GM23338 (cell line): ENCODE results near the gene NPY. TPM values are rescaled to one million over a fixed set of nuclear protein-coding genes. Genes with fewer than 3 reads are reported as not detected.

ENCODE experiments used
- ATAC-seq: fragments of 200-7000 bp; cut with Tn5 transposase; 3 replicates; pipeline ENCODE4 v1.9.1; 2020
- DNase-seq: peaks from one replicate; pipeline ENCODE4 v3.0.0-alpha.2; 2015; ENCODE audit warnings: low spot score
- H2AFZ ChIP-seq: fragments of 200-600 bp; sonication (generic); 2 replicates; pipeline ENCODE4 v1.8.0; 2016; ENCODE audit warnings: antibody characterized with exemption, mild to moderate bottlenecking, moderate library complexity
- H3F3A ChIP-seq: fragments of 200-600 bp; sonication (generic); replicated peaks from 2 replicates; pipeline ENCODE4 v1.8.0; 2017; ENCODE audit warnings: antibody characterized with exemption, mixed run types, low read depth
- H3K27ac ChIP-seq: fragments of 200-600 bp; sonication (generic); 2 replicates; pipeline ENCODE4 v1.6.1; 2016; ENCODE audit warnings: low read depth
- H3K27me3 ChIP-seq: fragments of 200-600 bp; sonication (generic); 2 replicates; pipeline ENCODE4 v1.8.0; 2016; ENCODE audit warnings: mild to moderate bottlenecking, mixed run types, moderate library complexity; ENCODE audit not compliant: insufficient read depth
- H3K36me3 ChIP-seq: fragments of 200-600 bp; sonication (generic); 2 replicates; pipeline ENCODE4 v1.8.0; 2016; ENCODE audit warnings: mild to moderate bottlenecking; ENCODE audit not compliant: insufficient read depth
- H3K4me1 ChIP-seq: fragments of 200-600 bp; sonication (generic); 2 replicates; pipeline ENCODE4 v1.8.0; 2016; ENCODE audit warnings: mild to moderate bottlenecking, moderate library complexity; ENCODE audit not compliant: insufficient read depth
- H3K4me2 ChIP-seq: fragments of 200-600 bp; sonication (generic); 2 replicates; pipeline ENCODE4 v1.7.1; 2017; ENCODE audit warnings: mixed run types
- H3K4me3 ChIP-seq: fragments of 200-600 bp; sonication (generic); 2 replicates; pipeline ENCODE4 v1.6.1; 2016; ENCODE audit warnings: mixed run types
- H3K79me2 ChIP-seq: fragments of 200-600 bp; sonication (generic); replicated peaks from 2 replicates; pipeline ENCODE4 v1.8.0; 2017; ENCODE audit warnings: mild to moderate bottlenecking; ENCODE audit not compliant: insufficient read depth
- H3K9me2 ChIP-seq: fragments of 200-600 bp; sonication (generic); 2 replicates; pipeline ENCODE4 v1.8.0; 2017; ENCODE audit not compliant: insufficient read depth
- H4K20me1 ChIP-seq: fragments of 200-600 bp; sonication (generic); replicated peaks from 2 replicates; pipeline ENCODE4 v1.8.0; 2017; ENCODE audit warnings: mild to moderate bottlenecking; ENCODE audit not compliant: insufficient read depth
- H3K27ac Mint-ChIP-seq: 2 replicates; pipeline ENCODE4 v1.8.0; 2020; ENCODE audit warnings: inconsistent platforms, mild to moderate bottlenecking, moderate library complexity, mixed read lengths
- H3K27me3 Mint-ChIP-seq: 3 replicates; pipeline ENCODE4 v1.8.0; 2022; ENCODE audit warnings: low read depth, mild to moderate bottlenecking, moderate library complexity, mixed read lengths, inconsistent platforms; ENCODE audit not compliant: insufficient read depth, poor library complexity
- H3K36me3 Mint-ChIP-seq: 3 replicates; pipeline ENCODE4 v1.8.0; 2021; ENCODE audit warnings: low read depth, mild to moderate bottlenecking, inconsistent platforms, moderate library complexity, mixed read lengths
- H3K4me1 Mint-ChIP-seq: 3 replicates; pipeline ENCODE4 v1.8.0; 2020; ENCODE audit warnings: mild to moderate bottlenecking, inconsistent platforms, mixed read lengths
- H3K4me3 Mint-ChIP-seq: 3 replicates; pipeline ENCODE4 v1.8.0; 2021; ENCODE audit warnings: moderate library complexity, mild to moderate bottlenecking, inconsistent platforms, mixed read lengths
- H3K9me3 Mint-ChIP-seq: 3 replicates; pipeline ENCODE4 v1.8.0; 2020; ENCODE audit warnings: moderate library complexity, mild to moderate bottlenecking, inconsistent platforms, mixed read lengths
- CREB1 ChIP-seq: fragments of 250-450 bp; sonication (Bioruptor Pico); IDR thresholded peaks from 2 replicates; pipeline ENCODE4 v1.5.0; 2020; ENCODE audit warnings: low read depth, mild to moderate bottlenecking, moderate library complexity
- EZH2 ChIP-seq: fragments of 200-600 bp; sonication (generic); IDR thresholded peaks from one replicate; pipeline ENCODE4 v1.8.0; 2017; ENCODE audit warnings: antibody characterized with exemption, mild to moderate bottlenecking, low read depth; ENCODE audit not compliant: unreplicated experiment
- EZH2phosphoT487 ChIP-seq: fragments of 200-600 bp; sonication (generic); IDR thresholded peaks from one replicate; pipeline ENCODE4 v1.8.1; 2018; ENCODE audit warnings: antibody characterized with exemption; ENCODE audit not compliant: unreplicated experiment
- JUNB ChIP-seq: IDR thresholded peaks from one replicate; pipeline ENCODE4 v1.6.1; 2016; ENCODE audit warnings: antibody characterized with exemption; ENCODE audit not compliant: unreplicated experiment
- NANOG ChIP-seq: IDR thresholded peaks from 2 replicates; pipeline ENCODE4 v1.6.1; 2016; ENCODE audit warnings: antibody characterized with exemption, borderline replicate concordance
- POLR2AphosphoS5 ChIP-seq: IDR thresholded peaks from 2 replicates; pipeline ENCODE4 v1.6.1; 2016; ENCODE audit warnings: antibody characterized with exemption, low read depth
- STAT1 ChIP-seq: IDR thresholded peaks from one replicate; pipeline ENCODE4 v1.6.1; 2016; ENCODE audit warnings: antibody characterized with exemption; ENCODE audit not compliant: unreplicated experiment
- ZNF114 ChIP-seq: fragments of 250-450 bp; sonication (Bioruptor Pico); IDR thresholded peaks from 2 replicates; pipeline ENCODE4 v1.5.0; 2020; ENCODE audit warnings: mild to moderate bottlenecking, moderate library complexity
- ZNF331 ChIP-seq: fragments of 250-450 bp; sonication (Bioruptor Pico); IDR thresholded peaks from 2 replicates; pipeline ENCODE4 v1.5.0; 2020; ENCODE audit warnings: low read depth, mild to moderate bottlenecking, moderate library complexity
- polyA plus RNA-seq: library from polyadenylated mRNA; unstranded; fragments of >200 nt; fragmentation: Nextera tagmentation; extraction: Ambion mirVana; gene quantifications from 2 replicates; pipeline ENCODE4 v1.2.1, GENCODE V29; 2016
- total RNA-seq: library from RNA; depleted of rRNA; stranded (reverse); fragments of >200 nt; shearing (Covaris generic); gene quantifications from 2 replicates; pipeline ENCODE4 v1.2.3, GENCODE V29; 2014
- TF ChIP-seq, protein P1 (sequence below), 2 experiments: fragments of 200-600 bp in 1 of 2; sonication (generic) in 1 of 2; conservative IDR thresholded peaks; 2 replicates each; pipeline versions ENCODE4 v1.5.1 to v1.6.1; 2016 to 2017; ENCODE audit warnings: antibody characterized with exemption in 2 of 2, low read depth in 2 of 2, mild to moderate bottlenecking in 2 of 2, moderate library complexity in 1 of 2
- TF ChIP-seq, protein P2 (sequence below): IDR thresholded peaks from 2 replicates; pipeline ENCODE4 v1.6.1; 2016; ENCODE audit warnings: antibody characterized with exemption
- TF ChIP-seq, protein P3 (sequence below): IDR thresholded peaks from one replicate; pipeline ENCODE4 v1.6.1; 2018; ENCODE audit warnings: antibody characterized with exemption; ENCODE audit not compliant: unreplicated experiment
- TF ChIP-seq, protein P4 (sequence below): fragments of 250-450 bp; sonication (Bioruptor Pico); IDR thresholded peaks from 2 replicates; pipeline ENCODE4 v1.5.0; 2020; ENCODE audit warnings: mild to moderate bottlenecking, moderate library complexity

NPY gene
- total and polyA plus RNA-seq, 2 experiments from 2014 or later: 7.0 TPM; not detected in 1

DNA sequence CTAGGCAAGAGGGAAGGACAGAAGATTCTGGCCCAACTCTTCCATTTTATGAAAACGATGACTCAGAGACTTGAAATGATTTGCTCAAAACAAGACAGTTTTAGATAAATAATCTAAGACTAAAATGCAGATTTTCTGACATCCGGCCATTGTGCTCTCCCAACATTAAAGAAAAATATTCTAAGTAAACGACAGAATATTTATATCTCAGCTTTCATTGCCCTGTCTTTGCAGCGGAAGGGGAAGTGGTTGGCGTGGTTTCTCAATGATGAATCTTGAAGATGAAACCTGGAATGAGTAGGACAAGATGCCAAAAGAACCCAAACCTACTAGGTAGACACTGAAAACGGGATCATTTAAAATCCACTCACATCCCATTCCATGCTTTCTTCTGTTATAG lies 28.9 kb upstream of the NPY start:
- Histone ChIP-seq H3K79me2 (no peaks in the 10 kb centered on the region), H3K4me2 (no peak overlapping the region), H4K20me1 (no peaks in the 10 kb centered on the region), H2AFZ (no peak overlapping the region), H3K36me3 (no peaks in the 10 kb centered on the region; the same call in 1 of the 2 replicates), H3K4me1 (no peaks in the 10 kb centered on the region), H3K27ac (no peak overlapping the region), H3K27me3 (no peaks in the 10 kb centered on the region), H3K4me3 (no peak overlapping the region), H3K9me2 (peaks cover 16% of the 10 kb centered on the region), H3F3A (no peaks in the 10 kb centered on the region)
- Mint-ChIP-seq H3K27ac (no peak overlapping the region), H3K36me3 (0 out of 3 replicates have a peak, but pooled peaks cover 2% of the 10 kb centered on the region), H3K4me1 (no peaks in the 10 kb centered on the region), H3K4me3 (no peak overlapping the region), H3K27me3 (no peaks in the 10 kb centered on the region), H3K9me3 (peaks cover 3% of the 10 kb centered on the region; the same call in 1 of the 3 replicates)
- no peak for DNase-seq
- ATAC-seq: no peak
- TF ChIP-seq EZH2: no peak
- TF ChIP-seq CREB1: no peak
- no peak for TF ChIP-seq ZNF114 (CRISPR knock-in tag)
- TF ChIP-seq, protein P1, sequence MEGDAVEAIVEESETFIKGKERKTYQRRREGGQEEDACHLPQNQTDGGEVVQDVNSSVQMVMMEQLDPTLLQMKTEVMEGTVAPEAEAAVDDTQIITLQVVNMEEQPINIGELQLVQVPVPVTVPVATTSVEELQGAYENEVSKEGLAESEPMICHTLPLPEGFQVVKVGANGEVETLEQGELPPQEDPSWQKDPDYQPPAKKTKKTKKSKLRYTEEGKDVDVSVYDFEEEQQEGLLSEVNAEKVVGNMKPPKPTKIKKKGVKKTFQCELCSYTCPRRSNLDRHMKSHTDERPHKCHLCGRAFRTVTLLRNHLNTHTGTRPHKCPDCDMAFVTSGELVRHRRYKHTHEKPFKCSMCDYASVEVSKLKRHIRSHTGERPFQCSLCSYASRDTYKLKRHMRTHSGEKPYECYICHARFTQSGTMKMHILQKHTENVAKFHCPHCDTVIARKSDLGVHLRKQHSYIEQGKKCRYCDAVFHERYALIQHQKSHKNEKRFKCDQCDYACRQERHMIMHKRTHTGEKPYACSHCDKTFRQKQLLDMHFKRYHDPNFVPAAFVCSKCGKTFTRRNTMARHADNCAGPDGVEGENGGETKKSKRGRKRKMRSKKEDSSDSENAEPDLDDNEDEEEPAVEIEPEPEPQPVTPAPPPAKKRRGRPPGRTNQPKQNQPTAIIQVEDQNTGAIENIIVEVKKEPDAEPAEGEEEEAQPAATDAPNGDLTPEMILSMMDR (conservative IDR thresholded peaks at IDR 0.05; ENCODE audit: low read depth in 2 of 2): no peak
- no peak for TF ChIP-seq STAT1
- no peak for TF ChIP-seq JUNB
- TF ChIP-seq EZH2phosphoT487: no peak
- TF ChIP-seq, protein P2, sequence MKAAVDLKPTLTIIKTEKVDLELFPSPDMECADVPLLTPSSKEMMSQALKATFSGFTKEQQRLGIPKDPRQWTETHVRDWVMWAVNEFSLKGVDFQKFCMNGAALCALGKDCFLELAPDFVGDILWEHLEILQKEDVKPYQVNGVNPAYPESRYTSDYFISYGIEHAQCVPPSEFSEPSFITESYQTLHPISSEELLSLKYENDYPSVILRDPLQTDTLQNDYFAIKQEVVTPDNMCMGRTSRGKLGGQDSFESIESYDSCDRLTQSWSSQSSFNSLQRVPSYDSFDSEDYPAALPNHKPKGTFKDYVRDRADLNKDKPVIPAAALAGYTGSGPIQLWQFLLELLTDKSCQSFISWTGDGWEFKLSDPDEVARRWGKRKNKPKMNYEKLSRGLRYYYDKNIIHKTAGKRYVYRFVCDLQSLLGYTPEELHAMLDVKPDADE: no peak
- TF ChIP-seq NANOG: no peak
- TF ChIP-seq POLR2AphosphoS5: no peak
- TF ChIP-seq, protein P3, sequence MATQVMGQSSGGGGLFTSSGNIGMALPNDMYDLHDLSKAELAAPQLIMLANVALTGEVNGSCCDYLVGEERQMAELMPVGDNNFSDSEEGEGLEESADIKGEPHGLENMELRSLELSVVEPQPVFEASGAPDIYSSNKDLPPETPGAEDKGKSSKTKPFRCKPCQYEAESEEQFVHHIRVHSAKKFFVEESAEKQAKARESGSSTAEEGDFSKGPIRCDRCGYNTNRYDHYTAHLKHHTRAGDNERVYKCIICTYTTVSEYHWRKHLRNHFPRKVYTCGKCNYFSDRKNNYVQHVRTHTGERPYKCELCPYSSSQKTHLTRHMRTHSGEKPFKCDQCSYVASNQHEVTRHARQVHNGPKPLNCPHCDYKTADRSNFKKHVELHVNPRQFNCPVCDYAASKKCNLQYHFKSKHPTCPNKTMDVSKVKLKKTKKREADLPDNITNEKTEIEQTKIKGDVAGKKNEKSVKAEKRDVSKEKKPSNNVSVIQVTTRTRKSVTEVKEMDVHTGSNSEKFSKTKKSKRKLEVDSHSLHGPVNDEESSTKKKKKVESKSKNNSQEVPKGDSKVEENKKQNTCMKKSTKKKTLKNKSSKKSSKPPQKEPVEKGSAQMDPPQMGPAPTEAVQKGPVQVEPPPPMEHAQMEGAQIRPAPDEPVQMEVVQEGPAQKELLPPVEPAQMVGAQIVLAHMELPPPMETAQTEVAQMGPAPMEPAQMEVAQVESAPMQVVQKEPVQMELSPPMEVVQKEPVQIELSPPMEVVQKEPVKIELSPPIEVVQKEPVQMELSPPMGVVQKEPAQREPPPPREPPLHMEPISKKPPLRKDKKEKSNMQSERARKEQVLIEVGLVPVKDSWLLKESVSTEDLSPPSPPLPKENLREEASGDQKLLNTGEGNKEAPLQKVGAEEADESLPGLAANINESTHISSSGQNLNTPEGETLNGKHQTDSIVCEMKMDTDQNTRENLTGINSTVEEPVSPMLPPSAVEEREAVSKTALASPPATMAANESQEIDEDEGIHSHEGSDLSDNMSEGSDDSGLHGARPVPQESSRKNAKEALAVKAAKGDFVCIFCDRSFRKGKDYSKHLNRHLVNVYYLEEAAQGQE: no peak
- TF ChIP-seq ZNF331 (CRISPR knock-in tag): no peak
- TF ChIP-seq, protein P4, sequence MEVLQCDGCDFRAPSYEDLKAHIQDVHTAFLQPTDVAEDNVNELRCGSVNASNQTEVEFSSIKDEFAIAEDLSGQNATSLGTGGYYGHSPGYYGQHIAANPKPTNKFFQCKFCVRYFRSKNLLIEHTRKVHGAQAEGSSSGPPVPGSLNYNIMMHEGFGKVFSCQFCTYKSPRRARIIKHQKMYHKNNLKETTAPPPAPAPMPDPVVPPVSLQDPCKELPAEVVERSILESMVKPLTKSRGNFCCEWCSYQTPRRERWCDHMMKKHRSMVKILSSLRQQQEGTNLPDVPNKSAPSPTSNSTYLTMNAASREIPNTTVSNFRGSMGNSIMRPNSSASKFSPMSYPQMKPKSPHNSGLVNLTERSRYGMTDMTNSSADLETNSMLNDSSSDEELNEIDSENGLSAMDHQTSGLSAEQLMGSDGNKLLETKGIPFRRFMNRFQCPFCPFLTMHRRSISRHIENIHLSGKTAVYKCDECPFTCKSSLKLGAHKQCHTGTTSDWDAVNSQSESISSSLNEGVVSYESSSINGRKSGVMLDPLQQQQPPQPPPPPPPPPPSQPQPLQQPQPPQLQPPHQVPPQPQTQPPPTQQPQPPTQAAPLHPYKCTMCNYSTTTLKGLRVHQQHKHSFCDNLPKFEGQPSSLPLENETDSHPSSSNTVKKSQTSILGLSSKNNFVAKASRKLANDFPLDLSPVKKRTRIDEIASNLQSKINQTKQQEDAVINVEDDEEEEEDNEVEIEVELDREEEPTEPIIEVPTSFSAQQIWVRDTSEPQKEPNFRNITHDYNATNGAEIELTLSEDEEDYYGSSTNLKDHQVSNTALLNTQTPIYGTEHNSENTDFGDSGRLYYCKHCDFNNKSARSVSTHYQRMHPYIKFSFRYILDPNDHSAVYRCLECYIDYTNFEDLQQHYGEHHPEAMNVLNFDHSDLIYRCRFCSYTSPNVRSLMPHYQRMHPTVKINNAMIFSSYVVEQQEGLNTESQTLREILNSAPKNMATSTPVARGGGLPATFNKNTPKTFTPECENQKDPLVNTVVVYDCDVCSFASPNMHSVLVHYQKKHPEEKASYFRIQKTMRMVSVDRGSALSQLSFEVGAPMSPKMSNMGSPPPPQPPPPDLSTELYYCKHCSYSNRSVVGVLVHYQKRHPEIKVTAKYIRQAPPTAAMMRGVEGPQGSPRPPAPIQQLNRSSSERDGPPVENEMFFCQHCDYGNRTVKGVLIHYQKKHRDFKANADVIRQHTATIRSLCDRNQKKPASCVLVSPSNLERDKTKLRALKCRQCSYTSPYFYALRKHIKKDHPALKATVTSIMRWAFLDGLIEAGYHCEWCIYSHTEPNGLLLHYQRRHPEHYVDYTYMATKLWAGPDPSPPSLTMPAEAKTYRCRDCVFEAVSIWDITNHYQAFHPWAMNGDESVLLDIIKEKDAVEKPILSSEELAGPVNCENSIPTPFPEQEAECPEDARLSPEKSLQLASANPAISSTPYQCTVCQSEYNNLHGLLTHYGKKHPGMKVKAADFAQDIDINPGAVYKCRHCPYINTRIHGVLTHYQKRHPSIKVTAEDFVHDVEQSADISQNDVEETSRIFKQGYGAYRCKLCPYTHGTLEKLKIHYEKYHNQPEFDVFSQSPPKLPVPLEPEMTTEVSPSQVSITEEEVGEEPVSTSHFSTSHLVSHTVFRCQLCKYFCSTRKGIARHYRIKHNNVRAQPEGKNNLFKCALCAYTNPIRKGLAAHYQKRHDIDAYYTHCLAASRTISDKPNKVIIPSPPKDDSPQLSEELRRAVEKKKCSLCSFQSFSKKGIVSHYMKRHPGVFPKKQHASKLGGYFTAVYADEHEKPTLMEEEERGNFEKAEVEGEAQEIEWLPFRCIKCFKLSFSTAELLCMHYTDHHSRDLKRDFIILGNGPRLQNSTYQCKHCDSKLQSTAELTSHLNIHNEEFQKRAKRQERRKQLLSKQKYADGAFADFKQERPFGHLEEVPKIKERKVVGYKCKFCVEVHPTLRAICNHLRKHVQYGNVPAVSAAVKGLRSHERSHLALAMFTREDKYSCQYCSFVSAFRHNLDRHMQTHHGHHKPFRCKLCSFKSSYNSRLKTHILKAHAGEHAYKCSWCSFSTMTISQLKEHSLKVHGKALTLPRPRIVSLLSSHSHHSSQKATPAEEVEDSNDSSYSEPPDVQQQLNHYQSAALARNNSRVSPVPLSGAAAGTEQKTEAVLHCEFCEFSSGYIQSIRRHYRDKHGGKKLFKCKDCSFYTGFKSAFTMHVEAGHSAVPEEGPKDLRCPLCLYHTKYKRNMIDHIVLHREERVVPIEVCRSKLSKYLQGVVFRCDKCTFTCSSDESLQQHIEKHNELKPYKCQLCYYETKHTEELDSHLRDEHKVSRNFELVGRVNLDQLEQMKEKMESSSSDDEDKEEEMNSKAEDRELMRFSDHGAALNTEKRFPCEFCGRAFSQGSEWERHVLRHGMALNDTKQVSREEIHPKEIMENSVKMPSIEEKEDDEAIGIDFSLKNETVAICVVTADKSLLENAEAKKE (CRISPR knock-in tag): no peak
